Endometrium (tissue), 2 donors: Measurements from ENCODE around the gene ARHGEF16.

Experiments used
- FAIRE-seq: peaks from 2 replicates; lab custom pipeline; 2012; peaks lifted over from hg19 to GRCh38; lab: Jason Lieb, UNC
- donor health status: control.
- donor health status: control.

The ARHGEF16 gene

DNA sequence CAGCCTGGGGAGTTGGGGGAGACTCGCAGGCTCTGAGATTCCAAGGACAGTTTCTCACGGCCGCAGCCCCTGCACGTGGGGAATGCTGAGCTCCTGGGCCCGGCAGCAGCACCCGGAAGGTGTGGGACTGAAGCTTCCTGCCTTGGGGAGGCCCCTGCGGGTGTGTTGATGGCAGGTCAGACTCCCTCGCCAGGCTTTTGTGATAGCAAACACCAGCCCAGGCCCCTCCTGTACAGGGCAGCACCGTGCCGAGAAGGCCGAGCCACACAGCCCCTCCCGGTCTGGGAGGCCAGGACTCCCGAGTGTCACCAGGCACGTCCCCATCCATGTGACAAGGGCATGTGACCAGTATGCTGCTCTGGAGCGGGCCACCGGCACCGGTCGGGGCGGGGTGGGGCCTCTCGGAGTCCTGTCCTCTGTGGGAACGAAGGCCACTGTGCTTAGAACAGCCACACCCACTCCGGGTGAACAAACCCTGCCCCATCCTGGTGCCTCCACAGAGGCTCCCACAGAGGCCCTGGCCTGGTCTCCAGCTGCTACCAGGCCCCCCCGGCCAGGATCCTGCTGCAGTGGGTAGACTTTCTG is 31.1 kb upstream of the ARHGEF16 start:
- no peak for FAIRE-seq

DNA sequence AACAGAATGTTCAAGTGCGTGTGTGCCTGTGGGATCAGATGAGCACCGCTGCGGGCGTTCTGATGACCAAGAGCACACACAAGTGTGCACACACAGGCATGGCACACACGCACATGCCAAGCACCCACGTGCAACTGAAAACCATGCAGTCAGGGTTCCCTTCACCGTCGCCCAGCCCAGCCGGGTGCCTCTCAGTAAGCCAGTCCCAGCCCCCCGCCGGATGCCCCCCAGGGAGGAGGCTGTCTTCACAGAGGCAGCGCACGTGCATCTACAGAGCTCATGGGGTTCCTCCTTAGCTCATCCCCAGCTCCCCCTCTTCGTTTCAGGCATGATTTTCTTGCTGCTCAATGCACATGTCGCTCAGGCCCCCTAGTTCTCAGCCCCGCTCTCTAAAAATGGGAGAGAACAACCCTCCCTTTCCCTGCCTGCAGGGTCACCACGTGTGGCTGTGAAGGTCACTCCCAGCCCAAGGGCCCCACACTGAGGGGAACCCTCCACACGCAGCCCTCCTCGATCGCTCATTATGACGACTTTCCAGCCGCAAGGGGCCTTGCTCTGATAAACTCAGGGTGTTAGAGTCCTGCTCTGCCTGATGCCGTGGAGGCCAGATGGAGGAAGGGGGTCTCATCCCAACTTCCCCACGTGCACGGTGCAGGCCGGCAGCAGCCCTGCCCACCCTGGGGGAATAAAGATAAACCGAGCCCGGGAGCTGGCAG is 30.4 kb upstream of the ARHGEF16 start:
- no peak for FAIRE-seq

DNA sequence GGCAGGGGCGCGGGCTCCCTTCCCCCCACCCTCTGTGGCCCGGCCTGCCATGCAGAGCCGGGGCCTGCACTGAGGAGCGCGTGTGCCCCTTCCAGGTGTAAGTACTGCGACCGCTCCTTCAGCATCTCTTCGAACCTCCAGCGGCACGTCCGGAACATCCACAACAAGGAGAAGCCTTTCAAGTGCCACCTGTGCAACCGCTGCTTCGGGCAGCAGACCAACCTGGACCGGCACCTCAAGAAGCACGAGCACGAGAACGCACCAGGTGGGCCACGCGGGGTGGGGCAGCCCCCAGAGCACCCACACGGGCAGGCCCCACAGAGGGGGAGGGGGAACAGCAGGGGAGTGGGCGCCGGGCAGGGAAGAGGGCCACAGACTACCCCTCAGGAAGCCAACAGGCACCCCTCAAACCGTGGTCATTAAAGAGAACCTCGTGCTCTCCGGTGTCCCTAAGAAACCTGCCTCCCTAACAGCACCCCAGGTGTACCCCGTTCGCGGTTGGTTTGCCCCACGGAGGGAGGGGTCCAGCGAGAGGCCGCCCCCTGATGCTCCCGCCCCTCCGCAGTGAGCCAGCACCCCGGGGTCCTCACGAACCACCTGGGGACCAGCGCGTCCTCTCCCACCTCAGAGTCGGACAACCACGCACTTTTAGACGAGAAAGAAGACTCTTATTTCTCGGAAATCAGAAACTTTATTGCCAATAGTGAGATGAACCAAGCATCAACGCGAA is 28.8 kb upstream of the ARHGEF16 start:
- FAIRE-seq: no peak

DNA sequence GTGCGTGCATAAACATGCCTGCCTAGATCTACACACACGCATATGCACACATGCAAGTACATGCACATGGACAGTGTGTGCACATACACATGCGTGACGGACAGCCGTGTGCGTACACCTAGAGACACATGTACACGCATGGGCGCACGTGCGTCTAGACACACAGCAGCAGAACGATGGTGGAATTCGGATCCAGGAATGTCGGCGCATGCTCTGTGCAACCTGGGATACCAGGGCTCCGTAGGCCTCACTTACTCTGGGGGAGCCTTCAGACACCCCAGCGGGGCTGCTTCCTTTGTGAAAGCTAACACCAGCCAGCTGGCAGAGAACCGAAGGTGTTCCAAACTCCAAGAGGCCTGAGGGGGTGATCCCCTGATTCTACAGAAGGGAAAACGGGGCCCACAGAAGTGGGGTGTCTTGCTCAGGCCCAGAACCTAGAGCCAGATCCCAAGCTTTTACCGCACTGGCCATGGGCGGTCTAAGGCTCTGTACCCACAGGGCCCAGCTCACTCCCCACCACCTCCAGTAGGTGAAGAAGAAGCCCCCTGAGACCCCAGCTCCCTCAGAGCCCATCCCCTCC is 27.4 kb upstream of the ARHGEF16 start:
- FAIRE-seq: no peak

DNA sequence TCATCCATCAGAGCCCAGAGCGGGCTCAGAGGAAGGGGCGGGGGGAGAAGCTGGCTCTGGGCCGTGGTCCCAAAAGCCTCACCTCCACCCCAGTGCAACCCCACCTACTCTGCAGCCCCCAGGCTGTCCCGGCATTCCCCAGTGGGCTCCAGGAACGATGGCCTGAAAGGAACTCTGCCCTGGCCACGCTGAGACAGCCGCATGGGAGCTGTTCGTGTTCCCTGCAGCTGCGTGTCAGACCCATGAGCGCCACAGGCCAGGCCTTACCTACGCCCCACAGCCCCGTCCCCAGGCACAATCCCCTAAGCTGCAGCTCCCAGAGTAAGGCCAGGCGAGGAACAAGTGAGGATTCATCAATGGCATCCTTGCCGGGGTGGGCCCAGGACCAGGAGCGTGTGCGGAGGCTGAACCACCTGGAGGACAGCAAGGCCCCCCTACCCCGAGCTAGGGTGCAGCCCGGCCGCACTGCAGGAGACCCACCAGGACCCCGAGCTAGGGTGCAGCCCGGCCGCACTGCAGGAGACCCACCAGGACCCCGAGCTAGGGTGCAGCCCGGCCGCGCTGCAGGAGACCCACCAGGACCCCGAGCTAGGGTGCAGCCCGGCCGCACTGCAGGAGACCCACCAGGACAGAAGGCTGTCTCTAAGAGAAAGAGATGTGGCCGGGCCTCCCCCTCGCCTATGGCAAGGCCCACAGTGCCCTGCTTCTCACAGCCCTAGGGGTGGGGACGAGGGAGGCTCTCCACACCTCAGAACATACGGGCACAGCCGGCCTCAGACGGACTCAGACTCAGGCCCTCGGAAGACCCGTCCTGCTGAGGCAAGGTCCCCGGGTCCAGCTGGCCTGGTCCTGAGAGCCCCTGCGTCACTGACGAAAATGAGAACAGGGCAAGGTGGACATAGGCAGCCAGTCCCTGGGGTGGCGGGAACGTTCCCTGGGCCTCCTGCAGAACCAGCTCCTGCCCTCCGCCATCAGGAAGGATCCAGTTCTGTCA is 26.5 kb upstream of the ARHGEF16 start:
- no peak for FAIRE-seq

DNA sequence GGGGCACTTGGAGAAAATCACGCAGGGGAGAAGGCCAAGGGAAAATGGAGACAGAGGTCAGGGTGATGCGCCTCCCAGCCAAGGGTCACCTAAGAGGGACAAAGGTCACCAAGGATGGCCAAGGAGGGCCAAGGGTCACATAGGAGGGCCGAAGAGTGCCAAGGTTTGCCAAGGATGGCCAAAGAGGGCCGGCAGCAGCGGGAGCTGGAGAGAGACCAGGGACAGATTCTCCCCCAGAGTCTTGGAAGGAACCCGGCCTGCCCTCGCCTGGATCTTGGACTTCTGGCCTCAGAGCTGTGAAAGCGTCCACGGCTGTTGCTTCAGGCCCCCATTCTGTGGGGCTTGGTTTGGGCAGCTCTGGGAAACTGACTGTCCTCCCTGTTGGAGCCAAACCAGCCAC is 25.6 kb upstream of the ARHGEF16 start:
- no peak for FAIRE-seq

DNA sequence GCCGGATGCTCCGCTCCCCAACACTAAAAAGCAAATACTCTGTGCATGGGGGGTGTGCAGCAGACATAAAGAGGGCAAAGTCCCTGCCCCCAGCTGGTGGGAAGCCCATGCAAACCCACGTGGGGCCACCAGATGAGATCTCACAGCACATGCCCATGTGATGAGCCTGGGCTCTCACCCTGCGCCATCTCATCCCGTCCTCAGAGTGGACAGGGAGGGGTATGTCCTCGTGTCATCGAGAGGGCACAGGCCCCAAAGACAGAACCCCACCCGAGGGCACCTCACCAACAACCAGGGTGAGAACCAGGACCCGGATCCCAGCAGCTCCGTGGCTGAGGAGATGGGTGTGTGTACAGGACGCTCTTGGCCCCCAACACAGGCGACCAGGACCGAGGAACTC is 25.1 kb upstream of the ARHGEF16 start:
- FAIRE-seq: no peak

DNA sequence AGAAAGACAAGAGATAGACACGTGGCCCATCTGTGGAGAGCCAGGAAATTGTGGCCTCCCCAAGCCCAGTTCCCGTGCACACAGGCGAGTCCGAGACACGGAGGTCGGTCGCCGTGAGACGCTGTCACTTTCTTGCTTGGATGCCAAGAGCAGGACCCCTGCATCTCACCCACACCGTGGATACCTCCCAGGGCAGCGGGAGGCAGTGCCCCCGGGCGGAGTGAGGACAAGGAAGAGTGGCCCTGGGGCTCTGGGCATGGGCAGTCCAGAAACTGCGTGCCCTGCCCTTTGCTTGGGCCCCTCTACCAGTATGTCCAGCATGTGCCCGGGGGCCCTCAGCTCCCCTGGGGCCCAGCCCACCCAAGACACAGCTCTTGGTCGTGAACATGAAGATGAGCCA is 24.7 kb upstream of the ARHGEF16 start:
- FAIRE-seq: no peak

DNA sequence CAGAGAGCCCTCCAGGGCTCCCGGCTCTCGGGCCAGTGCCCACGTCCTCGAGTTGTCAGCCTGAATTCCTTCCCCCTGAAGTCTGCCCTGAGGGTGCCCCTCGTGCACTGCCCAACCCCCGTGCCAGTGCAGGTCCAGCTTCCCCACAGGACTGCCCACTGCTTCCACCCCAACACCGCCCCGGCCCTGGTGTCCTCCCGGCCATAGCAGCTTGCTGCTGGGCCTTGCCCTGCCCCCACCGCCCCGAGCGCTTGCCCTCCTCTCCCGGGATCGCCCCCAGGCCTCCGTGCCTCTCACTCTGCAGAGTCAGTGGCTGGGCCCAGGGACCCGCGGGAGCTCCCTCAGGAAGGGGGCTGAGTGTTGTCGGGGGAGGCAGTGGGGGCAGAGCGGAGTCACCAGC is 24.1 kb upstream of the ARHGEF16 start:
- no peak for FAIRE-seq

DNA sequence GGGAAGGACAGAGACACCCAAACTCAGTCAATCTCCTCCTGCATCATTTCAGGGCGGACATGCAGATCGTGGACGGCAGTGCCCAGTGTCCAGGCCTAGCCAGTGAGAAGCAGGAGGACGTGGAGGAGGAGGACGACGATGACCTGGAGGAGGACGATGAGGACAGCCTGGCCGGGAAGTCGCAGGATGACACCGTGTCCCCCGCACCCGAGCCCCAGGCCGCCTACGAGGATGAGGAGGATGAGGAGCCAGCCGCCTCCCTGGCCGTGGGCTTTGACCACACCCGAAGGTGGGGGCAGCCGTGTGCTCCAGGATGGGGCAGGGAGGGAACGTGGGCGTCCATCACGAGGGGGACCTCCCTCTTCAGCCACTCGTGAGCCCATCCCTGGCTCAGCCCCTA is 23.6 kb upstream of the ARHGEF16 start:
- no peak for FAIRE-seq

DNA sequence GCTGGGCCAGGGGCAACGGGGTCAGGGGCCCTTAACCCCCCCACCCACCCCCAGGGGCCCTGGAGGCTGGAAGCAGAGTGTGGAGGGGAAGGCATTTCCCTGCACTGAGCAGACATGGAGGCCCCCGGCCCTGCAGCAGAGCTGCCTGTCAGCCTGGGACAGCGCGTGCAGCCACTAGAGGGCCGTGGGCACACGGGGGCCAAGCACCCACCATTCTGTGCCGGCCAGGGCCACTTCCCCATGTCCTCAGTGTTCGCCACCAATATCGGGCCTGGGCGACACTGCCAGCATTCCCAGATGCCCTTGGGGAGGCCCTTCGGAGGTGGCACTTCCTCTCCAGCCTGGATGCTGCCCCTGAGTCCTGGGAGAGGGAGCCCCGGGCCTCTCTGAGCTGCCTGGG is 23.2 kb upstream of the ARHGEF16 start:
- no peak for FAIRE-seq

DNA sequence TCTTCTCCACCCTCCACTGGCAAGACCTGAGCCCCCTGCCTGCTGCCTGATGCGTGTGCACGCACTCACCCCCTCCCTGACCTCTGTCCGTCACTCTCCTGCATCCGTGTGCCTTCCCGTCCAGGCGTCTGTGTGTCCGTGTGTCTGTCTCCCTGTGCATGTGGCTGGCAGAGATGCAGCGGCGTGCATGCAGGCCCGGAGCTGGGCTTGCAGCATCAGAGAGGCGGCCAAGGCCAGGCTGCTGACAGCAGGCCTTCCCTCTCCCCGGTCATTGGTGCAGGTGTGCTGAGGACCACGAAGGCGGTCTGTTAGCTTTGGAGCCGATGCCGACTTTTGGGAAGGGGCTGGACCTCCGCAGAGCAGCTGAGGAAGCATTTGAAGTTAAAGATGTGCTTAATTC is 22.8 kb upstream of the ARHGEF16 start:
- FAIRE-seq: no peak

DNA sequence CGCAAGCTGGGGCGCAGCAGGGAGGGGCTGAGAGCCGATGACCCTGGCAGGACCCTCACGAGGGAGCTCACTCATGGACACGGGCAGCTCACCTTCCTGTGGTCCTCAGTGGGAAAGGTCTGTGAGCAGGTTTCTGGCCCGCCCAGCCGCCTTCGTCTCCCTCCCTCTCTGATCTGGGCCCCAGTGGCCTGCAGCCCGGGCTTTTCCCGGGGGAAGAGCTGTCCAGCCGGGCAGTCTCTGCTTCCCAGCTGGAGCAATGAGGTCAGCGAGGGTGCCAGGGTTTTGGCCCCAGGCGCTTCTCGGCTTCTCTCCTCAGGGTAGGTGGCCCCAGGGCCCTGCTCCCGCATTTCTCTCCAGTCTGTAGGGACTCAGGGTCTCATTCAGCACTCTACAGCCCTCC is 22.2 kb upstream of the ARHGEF16 start:
- no peak for FAIRE-seq

DNA sequence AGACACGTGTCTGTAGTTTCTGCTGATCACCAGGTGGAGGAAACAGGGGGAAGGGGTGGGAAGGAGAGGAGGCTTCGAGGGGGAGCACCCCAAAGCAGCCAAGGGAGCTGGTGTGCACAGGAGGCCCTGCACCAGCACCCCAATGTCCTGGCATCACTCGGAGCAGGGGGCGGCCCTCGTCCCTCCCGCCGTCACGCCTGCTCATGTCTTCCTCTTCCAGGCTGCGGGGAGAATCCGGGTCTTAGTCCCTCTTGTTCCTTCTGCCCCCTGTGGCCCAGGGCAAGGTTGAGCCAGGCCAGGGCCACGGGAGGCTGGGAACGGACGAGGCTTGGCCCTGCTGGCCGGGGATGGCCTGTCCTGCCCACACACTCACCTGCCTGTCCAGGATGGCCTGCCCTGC is 21.4 kb upstream of the ARHGEF16 start:
- FAIRE-seq: no peak

DNA sequence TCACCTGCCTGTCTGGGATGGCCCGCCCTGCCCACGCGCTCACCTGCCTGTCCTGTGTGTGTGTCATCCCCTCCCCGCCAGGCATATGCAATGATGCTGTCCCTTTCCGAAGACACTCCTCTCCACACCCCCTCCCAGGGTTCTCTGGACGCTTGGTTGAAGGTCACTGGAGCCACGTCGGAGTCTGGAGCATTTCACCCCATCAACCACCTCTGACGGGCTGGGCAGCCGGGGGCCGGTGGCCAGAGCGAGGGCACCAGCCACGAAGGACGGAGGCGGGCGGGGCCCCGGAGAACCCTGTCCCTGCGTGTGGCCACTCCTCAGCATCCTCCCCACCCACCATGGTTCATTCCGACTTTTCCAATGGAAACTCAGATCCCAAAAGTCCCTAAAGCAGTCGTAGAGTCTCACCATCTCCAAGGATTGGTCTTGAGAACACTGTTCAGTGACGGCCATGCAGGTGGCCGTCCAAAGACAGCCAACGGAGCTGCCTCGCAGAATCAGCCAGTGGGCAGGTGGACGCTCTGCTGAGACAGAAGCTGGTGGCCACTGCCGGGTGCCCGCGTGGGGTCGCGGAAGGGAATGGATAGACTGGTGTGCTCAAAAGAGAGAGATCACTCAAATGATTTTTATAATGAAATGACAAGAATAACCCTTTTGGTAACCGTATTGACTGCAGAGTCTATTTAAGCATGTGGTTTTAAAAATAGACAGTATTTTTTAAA is 20.7 kb upstream of the ARHGEF16 start:
- FAIRE-seq: no peak

DNA sequence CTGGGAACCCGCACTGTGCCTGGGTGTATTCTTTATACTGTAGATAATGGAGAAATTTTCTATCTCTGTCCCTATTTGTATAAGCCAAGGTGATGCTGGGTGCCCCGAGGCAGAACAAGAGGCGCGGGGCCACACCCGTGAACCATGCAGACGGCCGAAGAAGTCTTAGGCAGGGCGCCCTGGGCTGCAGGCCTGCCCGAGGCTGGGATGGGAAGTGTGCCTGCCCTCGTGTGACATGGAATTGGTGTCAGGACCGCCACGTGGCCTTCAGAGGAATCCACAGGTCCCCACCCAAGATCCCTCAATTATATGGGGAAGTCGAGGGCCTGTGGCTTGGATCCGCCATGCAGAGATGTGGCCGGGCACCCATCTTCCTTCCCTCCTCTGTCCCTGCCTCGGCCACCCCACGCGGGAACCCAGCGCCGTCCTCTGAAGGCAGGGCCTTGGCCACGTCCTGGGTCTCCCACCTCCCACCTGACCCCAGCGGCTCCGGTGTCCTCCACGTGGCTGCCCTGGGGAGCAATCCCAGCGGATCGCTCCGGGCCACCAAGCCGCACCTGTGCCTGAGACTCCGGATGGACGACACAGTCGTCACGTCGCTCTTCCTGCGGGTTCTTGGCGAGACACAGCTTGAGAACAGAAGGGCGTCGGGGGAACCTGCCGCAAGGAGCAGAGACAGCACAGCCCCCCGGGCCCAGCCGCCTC is 19.9 kb upstream of the ARHGEF16 start:
- no peak for FAIRE-seq

DNA sequence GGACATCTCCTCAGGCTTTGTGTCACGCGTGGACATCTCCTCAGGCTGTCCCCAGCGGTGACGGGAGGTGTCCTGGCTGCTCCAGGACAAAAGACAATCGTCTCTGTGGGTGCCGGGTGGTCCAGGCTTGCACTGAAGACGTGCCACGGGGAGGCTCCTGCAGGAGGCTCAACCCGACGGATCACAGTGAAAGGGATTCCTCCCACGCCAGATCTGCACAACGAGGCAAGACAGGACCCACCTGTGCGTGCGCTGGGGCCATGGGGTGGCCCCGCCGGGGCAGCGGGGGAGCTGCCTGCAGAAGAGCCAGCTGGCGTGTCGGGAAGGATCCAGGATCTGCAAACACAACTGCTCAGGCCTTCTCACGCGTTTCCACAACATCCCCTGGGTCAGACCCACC is 18.8 kb upstream of the ARHGEF16 start:
- no peak for FAIRE-seq

DNA sequence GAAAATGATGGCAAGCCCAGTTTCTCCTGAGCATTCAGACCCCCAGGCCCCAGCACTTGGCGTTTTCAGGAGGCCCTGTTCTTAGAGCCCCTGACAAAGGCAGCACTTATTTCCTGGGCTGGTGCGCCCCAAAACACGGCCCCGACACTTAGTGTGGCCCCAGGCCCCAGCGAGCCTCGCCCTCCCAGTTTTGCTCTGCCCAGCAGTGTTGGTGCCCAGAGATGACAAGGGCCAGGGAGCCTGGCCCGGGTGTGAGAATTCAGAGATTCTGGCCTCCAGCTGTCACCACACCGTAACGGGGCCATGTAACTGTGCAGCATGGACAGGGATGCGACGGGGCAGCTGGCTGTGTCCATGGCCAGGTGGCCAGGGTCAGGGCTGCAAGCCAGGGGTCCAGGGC is 18.0 kb upstream of the ARHGEF16 start:
- no peak for FAIRE-seq

DNA sequence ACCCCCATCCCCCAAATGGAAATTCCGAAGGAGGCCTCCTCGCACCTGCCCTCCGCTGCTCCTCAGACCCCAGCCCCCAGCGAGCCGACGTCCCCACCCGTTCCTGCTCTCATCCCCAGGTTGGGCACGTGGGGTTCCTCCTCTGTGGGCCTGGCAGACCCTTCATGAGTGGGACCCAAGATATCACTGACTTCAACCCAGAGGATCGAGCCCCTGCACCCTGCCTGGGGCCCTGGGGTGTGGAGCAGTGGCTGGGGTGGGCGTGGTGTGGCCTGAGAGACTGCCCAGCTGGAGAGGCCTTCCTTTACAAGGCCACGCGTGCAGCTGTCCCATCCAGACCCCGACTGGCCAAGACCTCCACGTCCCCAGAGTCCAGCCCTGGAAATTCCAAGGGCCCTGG is 17.6 kb upstream of the ARHGEF16 start:
- FAIRE-seq: no peak

DNA sequence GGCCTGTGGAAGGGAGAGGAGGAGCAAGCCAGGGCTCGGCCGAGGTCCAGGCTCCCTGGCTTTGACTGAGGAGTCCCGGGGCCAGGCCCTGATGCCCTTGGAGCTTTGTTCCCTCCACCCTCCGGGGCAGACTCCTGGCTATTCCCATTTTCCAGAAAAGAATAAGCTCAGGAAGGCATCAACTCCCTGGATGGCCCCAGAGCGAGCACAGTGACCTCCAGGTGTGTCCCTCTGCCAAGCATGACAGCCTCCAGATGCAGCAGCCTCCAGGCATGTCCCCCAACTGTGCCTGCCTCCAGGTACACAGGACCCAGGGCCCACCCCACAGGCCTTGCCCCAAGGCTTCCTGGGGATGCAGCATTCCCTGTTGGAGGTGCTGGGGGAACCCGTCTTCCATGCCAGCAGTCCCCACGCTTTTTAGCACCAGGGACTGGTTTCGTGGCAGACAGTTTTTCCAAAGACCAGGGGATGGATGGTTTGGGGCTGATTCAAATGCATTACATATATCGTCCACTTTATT is 15.7 kb upstream of the ARHGEF16 start:
- no peak for FAIRE-seq
